ENCODE data around the gene ZNF362.

- TF ChIP-seq YY1 (IDR thresholded peaks at IDR 0.05; ENCODE audit: insufficient read depth, insufficient read length) = no peak
- TF ChIP-seq ZNF274 (IDR thresholded peaks at IDR 0.05; ENCODE audit: low read depth, low read length) = no peak
Measured at GRCh38 chr1:33348676-33349080, 92.4 kb downstream of the ZNF362 start.

Data from NT2/D1 (cell line).